ENCODE measurements around the gene SYCP1. TPM values are rescaled to one million over a fixed set of nuclear protein-coding genes. Genes with fewer than 3 reads are reported as not detected.

Gene SYCP1
- total and polyA plus RNA-seq, 2 donors (not counting 1 experiment from before 2014, with no cell fraction given), result not detected

DNA sequence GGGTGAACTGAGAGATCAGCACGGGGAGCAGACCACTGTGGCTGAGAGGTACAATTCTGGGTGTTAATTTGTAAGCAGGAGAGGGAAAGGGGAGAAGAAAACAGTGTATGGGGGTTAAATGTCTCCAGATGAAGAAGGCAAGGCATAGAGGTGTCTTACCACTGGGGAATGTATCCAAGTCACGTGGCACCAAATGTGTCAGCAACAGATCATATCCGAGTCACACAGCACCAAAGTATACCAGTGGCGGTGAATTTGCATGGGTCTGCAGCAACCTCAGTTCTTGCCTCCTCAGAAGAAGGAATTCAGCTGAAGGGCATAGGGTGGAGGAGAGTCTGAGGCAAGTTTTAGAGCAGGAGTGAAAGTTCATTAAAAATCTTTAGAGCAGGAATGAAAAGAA lies 21.2 kb upstream of the SYCP1 start:
- ChIA-PET CTCF (no interaction called here), POLR2A (no interaction called here)
- H3K4me3 Mint-ChIP-seq, result no peak overlapping the region
- H3K9me3 Mint-ChIP-seq (ENCODE audit: insufficient read depth), result no peaks in the 10 kb centered on the region
- H4K20me1 ChIP-seq (ENCODE audit: control insufficient read depth, insufficient read depth, low read length, poor library complexity, severe bottlenecking), result no peaks in the 10 kb centered on the region
- H3K79me2 ChIP-seq (ENCODE audit: control insufficient read depth, insufficient read depth, low read length), result no peaks in the 10 kb centered on the region
- no peak overlapping the region for H3K4me2 ChIP-seq (replicated peaks; ENCODE audit: low read depth, low read length, poor library complexity, severe bottlenecking)
- WGBS (ENCODE audit: insufficient coverage), result 87% methylated on average over 4 of the region's 4 CpGs
- H3K4me1 Mint-ChIP-seq, result peaks cover 1% of the 10 kb centered on the region
- no peak overlapping the region for H3K27ac Mint-ChIP-seq
- H3K9ac ChIP-seq (ENCODE audit: low read length), result no peak overlapping the region
- intact Hi-C loops (cut with micrococcal nuclease), result no loop called here
- ATAC-seq (ENCODE audit: low read depth) (no peak), DNase-seq (no peak)
- TF ChIP-seq EZH2 (IDR thresholded peaks at IDR 0.05; ENCODE audit: borderline replicate concordance, insufficient read depth, low read depth, low read length, poor library complexity, severe bottlenecking), result no peak
- TF ChIP-seq, protein P1, sequence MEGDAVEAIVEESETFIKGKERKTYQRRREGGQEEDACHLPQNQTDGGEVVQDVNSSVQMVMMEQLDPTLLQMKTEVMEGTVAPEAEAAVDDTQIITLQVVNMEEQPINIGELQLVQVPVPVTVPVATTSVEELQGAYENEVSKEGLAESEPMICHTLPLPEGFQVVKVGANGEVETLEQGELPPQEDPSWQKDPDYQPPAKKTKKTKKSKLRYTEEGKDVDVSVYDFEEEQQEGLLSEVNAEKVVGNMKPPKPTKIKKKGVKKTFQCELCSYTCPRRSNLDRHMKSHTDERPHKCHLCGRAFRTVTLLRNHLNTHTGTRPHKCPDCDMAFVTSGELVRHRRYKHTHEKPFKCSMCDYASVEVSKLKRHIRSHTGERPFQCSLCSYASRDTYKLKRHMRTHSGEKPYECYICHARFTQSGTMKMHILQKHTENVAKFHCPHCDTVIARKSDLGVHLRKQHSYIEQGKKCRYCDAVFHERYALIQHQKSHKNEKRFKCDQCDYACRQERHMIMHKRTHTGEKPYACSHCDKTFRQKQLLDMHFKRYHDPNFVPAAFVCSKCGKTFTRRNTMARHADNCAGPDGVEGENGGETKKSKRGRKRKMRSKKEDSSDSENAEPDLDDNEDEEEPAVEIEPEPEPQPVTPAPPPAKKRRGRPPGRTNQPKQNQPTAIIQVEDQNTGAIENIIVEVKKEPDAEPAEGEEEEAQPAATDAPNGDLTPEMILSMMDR (IDR thresholded peaks at IDR 0.05), result no peak
- no peak overlapping the region for H2AFZ ChIP-seq (ENCODE audit: insufficient read depth, low read depth, low read length, poor library complexity, severe bottlenecking)
- no peak overlapping the region for H3K27ac ChIP-seq (ENCODE audit: low read length in 2 of 2)
- no peaks in the 10 kb centered on the region for H3K36me3 ChIP-seq (replicated peaks in 1 of 2; ENCODE audit: control extremely low read depth in 1 of 2, control insufficient read depth in 1 of 2, extremely low read depth in 1 of 2, insufficient read depth in 2 of 2, low read length in 1 of 2)
- H3K27me3 ChIP-seq (replicated peaks in 1 of 4; ENCODE audit: control extremely low read depth in 1 of 4, control insufficient read depth in 3 of 4, insufficient read depth in 4 of 4, low read length in 3 of 4), result peaks cover 0 to 4% (median 0%) of the 10 kb centered on the region in 4 experiments
- H3K9me3 ChIP-seq (ENCODE audit: control extremely low read depth in 1 of 3, control insufficient read depth in 2 of 3, insufficient read depth in 1 of 3, low read length in 2 of 3), result peaks cover 0 to 6% (median 0%) of the 10 kb centered on the region in 3 donors
- no peak overlapping the region for H3K4me3 ChIP-seq (ENCODE audit: control extremely low read depth in 1 of 5, extremely low read depth in 1 of 5, insufficient read depth in 1 of 5, low read depth in 2 of 5, low read length in 4 of 5)
- no peaks in the 10 kb centered on the region for H3K4me1 ChIP-seq (ENCODE audit: control insufficient read depth in 2 of 2, insufficient read depth in 2 of 2, low read length in 2 of 2)
- H3K27me3 Mint-ChIP-seq, result peaks cover 10% of the 10 kb centered on the region

DNA sequence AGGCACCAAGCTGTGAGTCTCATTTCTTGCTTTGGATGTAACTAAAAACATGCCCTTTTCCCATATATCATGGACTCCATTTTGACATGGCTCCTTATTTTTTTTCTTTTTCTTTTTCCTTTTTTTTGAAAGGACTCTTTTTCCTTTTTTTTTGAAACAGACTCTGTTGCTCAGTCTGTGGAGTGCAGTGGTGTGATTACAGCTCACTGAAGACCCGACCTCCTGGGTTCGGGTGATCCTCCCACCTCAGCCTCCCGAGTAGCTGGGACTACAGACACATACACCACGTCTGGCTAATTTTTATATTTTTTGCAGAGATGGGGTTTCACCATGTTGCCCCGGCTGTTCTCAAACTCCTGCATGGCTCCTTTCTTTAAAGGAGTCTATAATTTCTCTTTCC lies 10.4 kb upstream of the SYCP1 start:
- ChIA-PET POLR2A (no interaction called here), CTCF (no interaction called here)
- Histone ChIP-seq H3K9me3 (ENCODE audit: control extremely low read depth in 1 of 3, control insufficient read depth in 2 of 3, insufficient read depth in 1 of 3, low read length in 2 of 3) (no peaks in the 10 kb centered on the region), H4K20me1 (ENCODE audit: control insufficient read depth, insufficient read depth, low read length, poor library complexity, severe bottlenecking) (no peaks in the 10 kb centered on the region), H3K27me3 (replicated peaks in 1 of 4; ENCODE audit: control extremely low read depth in 1 of 4, control insufficient read depth in 3 of 4, insufficient read depth in 4 of 4, low read length in 3 of 4) (no peaks in the 10 kb centered on the region), H3K27ac (ENCODE audit: low read length in 2 of 2) (no peak overlapping the region), H3K4me1 (ENCODE audit: control insufficient read depth in 2 of 2, insufficient read depth in 2 of 2, low read length in 2 of 2) (no peaks in the 10 kb centered on the region), H3K4me2 (replicated peaks; ENCODE audit: low read depth, low read length, poor library complexity, severe bottlenecking) (no peak overlapping the region), H2AFZ (ENCODE audit: insufficient read depth, low read depth, low read length, poor library complexity, severe bottlenecking) (no peak overlapping the region), H3K9ac (ENCODE audit: low read length) (no peak overlapping the region), H3K4me3 (ENCODE audit: control extremely low read depth in 1 of 5, extremely low read depth in 1 of 5, insufficient read depth in 1 of 5, low read depth in 2 of 5, low read length in 4 of 5) (no peak overlapping the region), H3K79me2 (ENCODE audit: control insufficient read depth, insufficient read depth, low read length) (no peaks in the 10 kb centered on the region), H3K36me3 (replicated peaks in 1 of 2; ENCODE audit: control extremely low read depth in 1 of 2, control insufficient read depth in 1 of 2, extremely low read depth in 1 of 2, insufficient read depth in 2 of 2, low read length in 1 of 2) (no peaks in the 10 kb centered on the region)
- TF ChIP-seq, protein P1 (IDR thresholded peaks at IDR 0.05), result no peak
- no peak for TF ChIP-seq EZH2 (IDR thresholded peaks at IDR 0.05; ENCODE audit: borderline replicate concordance, insufficient read depth, low read depth, low read length, poor library complexity, severe bottlenecking)
- DNase-seq (no peak), ATAC-seq (ENCODE audit: low read depth) (no peak)
- WGBS (ENCODE audit: insufficient coverage), result no CpG with 5 or more reads among the region's 5 CpGs
- Mint-ChIP-seq H3K4me1 (no peaks in the 10 kb centered on the region), H3K9me3 (ENCODE audit: insufficient read depth) (no peaks in the 10 kb centered on the region), H3K27ac (no peak overlapping the region), H3K4me3 (no peak overlapping the region), H3K27me3 (peaks cover 26% of the 10 kb centered on the region)
- intact Hi-C loops (cut with micrococcal nuclease), result no loop called here

Data from B cell (primary cell).